H4 (cell line): ENCODE measurements around the gene FEV. TPM values are rescaled to one million over a fixed set of nuclear protein-coding genes. Genes with fewer than 3 reads are reported as not detected.

ENCODE experiments used
- DNase-seq: peaks from one replicate; pipeline ENCODE4 v3.0.0-alpha.2; 2015; ENCODE audit warnings: low spot score
- total RNA-seq: library from RNA; depleted of rRNA; stranded (reverse); fragments of >200 nt; shearing (Covaris generic); gene quantifications from 2 replicates; pipeline ENCODE4 v1.2.3, GENCODE V29; 2014; rRNA removed

Gene FEV
- total RNA-seq = not detected in 2 replicates

DNA sequence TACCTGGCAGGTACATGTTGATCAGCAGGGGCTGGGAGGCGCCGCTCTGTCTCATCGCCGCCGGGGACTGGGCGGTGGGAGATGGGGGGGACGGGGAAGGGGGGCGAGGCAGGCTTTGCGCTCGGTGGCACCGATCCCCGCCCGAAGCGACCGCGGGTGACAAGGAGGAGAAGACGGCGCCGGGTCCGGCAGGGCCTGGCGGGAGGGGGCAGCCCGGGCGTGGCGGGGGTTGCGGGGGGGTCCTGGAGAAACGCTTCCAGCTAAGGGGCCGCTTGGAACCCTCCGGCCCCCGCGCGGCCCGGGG, at the start of gene FEV:
FEV (minus strand) TSS at position 164 of the 304 bp plus-strand sequence; CDS start at position 55, 109 bp downstream.
- no peak for DNase-seq

- DNase-seq = no peak
Measured at GRCh38 chr2:219032051-219032745, 47.2 kb upstream of the FEV start.

DNA sequence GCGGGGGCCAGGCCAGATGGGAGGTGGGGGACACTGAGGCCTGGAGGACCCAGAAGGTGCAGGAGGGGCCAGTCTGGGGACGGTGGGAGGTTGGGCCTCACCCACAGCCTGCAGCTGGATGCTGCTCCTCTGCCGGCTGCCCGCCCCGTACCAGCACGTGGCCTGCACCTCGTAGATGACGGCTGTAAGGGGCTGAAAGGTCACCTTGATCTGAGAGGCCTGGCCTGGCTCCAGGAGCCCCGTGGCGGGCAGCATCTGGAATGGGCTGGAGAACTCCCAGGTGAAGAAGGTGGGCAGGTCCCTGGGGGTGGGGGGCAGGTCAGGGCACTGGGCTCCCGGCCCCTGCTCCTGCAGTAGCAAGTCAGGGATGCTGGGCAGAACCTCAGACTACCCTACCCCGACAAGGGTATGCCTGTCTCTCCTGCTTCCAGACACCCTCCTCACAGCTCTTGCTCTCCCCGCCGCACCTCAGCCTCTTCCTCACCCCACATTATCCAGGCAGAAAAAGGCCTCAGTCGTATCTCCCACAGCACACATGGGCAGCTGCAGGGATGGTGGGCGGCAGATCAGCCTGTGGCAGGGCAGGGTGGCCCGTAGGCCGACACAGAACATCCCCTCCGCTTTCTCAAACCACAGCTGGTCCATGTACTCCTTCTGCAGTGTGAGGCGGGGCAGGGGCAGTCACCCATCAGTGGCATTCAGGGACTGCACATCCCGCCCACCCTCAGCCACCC, 46.2 kb upstream of the FEV start:
- no peak for DNase-seq

DNA sequence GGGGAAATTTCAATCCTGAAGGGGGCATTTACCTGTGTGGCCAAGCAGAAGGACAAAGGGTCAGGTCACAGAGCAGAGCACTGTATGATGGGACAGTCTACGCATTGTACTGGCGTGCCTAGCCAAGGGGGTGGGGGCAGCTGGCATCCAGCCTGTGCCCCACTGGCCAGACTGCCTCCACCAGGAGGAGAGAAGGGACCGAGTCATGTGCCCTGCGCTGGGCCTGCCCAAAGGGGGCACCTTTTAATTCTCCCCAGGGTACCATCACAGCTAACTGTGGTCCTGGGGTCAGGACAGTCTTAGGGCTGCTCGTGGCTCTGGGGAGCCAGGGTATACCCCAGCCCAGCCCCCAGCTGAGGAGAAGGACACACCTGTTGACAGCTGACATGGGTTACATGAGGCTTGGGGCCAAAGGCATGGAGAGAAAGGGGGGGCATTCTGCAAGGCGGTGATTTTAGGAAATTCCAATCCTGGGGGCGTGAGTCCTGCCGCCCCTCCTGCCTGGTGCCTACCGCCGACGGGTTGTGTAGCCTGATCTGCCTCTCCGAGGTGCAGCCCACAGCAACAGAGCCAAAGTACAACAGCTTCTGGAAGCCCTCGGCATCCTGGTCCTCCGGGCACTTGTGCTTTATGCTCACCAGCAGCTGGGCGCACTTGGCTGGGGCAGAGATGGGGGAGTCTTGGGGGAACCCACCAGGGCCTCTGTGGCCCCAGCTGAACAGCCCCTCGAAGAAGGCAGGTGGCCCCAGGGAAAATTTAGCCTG, 45.4 kb upstream of the FEV start:
- DNase-seq = no peak

DNA sequence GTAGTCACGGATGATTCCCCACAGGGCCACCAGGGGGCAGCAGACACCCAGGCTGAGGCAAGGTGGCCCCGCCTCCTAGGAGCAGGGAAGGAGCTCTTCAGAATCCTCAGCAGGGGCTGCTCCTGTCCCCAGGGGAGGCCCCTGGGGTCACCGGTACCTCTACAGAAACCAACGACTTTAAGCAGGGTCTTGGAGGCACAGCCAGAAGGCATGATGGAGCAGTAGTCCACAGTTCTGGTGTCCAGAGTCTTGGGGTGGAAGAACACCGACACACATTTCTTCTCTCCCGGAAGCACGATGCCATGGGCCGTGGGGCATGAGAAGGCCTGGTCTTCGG, 44.8 kb upstream of the FEV start:
- peak; percentile 62 for DNase-seq

DNA sequence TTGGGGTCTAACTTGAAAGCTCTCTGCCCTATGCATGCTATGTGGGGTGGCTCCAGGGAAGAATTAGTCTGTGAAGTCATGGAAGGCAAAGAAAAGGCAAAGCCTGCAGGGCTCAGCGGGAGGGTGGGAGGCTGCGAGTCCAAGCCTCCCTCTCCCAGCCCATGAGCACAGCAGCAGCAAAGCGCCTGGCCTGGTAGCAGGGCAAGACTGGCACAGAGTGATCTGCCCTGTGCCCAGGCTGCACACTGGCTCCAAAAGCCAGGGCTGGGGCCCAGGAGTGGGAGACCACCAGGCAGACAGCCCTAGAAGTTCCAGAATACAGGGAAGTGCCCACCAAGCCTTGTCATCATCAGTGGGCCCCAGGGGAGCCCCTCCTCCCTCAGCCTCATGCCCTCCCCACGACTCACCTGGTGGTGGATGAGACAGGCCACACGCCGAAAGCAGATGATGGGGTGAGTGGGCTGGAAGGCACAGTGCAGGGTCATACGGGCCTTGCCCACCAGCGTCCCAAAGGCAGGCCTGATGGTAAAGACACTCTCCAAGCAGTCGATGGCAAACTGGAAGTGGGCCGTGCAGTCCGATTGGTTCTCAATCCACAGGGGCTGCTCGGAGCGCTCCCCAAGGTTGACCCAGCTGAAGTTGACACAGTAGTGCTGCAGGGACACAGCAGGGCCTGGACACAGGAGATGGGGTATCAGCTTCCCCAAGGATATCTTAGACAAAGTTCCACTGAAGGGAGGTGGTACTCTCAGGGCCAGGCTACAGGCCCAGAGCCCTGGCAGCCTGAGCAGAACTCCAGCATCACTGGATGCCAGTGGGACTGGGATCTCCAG, 44.2 kb upstream of the FEV start:
- no peak for DNase-seq

DNA sequence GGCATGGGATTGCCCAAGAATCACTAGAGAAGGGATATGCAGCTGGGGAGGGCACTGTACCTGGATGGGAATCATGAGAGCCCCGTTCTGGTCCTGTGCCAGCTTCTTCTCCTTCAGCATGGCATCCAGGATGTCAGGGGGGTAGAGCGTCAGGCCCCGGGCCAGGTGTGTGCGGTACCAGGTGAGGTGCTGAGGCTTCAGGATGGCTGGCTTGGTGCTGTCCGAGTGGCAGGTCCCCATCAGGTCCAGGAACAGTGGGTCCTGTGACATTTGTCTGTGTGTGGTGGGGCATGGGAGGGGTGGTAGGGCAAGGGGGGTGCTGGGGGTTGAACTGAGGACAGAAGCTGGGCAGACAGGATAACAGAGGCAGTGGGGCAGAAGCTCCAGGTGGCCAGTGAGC, 43.2 kb upstream of the FEV start:
- no peak for DNase-seq

GRCh38 chr2:219027511-219028055, 42.6 kb upstream of the FEV start:
- DNase-seq = no peak

DNA sequence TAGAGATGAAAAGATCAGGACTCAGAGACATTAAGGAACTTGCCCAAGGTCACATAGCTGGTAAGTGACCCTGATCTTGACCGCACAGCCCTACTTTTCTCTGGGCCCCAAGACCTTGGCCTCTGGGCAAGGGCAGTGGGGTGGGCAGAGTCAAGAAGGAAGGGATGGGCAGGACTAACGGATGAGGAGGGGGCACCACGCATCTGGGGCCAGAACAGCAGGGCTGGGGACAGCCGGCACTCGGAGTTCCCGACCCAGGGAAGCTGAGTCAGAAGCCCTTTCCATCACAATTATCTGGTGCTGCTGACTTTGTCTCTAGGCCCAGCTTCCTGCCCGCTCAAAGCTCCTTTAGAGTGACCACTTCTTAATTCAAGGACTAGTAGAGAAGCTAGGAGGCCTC, 42.0 kb upstream of the FEV start:
- DNase-seq = no peak

- no peak for DNase-seq
Measured at GRCh38 chr2:219025637-219026585, 40.9 kb upstream of the FEV start.

- DNase-seq = no peak
Measured at GRCh38 chr2:219024059-219024458, 39.1 kb upstream of the FEV start.

- no peak for DNase-seq
Measured at GRCh38 chr2:219023045-219023605, 38.1 kb upstream of the FEV start.

- DNase-seq = no peak
Measured at GRCh38 chr2:219022616-219023015, 37.6 kb upstream of the FEV start.

DNA sequence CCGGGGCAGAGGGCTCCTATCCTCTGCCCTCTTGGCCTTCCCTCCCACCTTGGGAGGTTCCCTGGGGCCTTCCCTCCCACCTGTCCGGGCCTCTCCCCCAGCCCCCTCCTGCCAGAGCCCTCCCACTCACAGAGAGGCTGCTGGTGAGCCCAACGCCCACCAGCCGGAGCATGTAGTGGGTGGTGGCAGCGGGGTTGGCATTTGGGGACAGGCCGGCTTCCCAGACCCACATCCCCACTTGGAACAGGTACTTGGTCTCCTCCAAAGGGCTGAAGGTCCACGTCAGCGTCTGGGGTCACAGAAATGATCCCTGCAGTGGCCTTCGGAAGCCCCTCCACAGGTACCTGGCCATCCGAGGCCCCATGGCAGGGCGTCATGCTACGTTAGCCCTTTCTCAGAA, 37.1 kb upstream of the FEV start:
- DNase-seq = no peak

DNA sequence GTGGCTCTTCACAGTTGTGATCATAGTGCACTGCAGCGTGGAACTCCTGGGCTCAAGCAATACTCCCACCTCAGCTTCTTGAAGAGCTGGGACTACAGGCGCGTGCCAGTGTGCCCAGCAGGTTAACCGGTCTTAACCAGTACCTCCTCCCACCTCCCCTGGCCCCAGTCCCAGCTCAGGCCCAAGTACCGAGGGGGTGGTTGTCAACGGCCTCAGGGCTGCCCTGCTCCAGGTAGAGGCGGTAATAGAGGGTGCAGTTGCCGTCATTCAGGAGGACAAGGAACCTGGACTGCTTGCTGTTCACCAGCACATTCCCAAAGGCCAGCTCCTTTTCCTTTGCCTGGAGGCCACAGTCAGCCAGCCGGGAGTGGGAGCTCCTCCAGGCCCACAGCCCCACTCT, 36.6 kb upstream of the FEV start:
- no peak for DNase-seq

GRCh38 chr2:219020604-219021365, 35.8 kb upstream of the FEV start:
- DNase-seq = no peak

DNA sequence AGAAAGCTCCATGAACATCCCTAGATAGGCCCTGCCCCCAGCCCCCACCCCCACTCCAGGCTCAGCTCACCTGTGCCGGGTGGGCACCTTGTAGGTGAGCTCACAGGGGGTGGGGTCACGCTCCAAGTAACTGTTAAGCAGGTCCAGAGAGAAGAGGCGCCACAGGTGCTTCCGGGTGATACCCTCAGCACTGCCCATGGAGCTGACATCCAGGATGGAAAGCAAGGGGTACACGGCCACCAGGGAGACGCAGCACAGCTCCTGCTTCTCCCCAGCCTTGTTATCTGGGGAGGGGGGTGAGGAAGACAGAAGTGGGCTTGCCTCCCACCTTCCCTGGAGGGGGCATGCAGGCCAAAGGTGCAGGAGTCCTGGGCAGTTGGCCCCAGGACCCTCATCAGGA, 34.5 kb upstream of the FEV start:
- no peak for DNase-seq

DNA sequence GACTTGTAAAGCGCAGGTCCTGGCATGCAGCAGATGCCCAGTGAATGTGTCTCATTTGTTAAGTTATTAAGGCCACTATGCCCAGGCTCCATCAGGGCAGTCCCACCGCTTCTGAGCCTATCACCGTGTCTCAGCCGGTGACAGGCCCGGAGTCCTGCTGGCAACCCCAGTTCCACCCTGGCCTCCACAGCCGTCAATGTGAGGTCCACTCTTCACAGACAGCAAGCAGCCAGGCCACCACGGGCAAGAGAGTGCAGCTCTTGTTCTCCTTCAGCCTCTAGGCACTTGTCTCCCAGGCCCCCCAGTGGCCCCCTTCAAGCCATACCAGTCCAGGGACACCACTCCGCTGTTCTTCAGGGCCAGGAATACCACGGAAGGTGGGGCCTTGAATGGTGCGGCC, 33.7 kb upstream of the FEV start:
- DNase-seq = no peak

DNA sequence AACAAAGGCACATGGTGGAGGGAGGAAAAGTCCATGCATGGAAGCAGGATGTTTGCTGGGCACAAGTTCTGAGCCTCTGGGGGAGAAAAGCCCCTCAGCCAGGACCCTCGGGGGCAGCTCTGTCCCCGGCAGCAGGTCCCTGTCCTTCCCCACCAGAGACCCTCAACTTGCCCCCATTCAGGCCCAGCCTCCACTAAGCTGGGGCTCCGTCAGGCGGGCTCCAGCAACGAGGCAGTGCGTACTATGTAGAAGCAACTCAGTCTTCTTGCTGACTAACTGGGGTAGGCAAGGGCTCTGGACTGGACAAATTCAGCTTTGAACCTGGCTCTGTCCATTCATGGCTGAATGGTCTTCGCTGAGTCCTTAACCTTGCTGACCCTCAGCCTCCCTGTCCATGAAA, 33.3 kb upstream of the FEV start:
- no peak for DNase-seq
